ENCODE results near the gene RBM39.
"Not testable (repeated sequence)": the region's sequence is repeated elsewhere in the genome, so short reads cannot be mapped to it uniquely, and the experiment has no call there.

Gene RBM39

DNA sequence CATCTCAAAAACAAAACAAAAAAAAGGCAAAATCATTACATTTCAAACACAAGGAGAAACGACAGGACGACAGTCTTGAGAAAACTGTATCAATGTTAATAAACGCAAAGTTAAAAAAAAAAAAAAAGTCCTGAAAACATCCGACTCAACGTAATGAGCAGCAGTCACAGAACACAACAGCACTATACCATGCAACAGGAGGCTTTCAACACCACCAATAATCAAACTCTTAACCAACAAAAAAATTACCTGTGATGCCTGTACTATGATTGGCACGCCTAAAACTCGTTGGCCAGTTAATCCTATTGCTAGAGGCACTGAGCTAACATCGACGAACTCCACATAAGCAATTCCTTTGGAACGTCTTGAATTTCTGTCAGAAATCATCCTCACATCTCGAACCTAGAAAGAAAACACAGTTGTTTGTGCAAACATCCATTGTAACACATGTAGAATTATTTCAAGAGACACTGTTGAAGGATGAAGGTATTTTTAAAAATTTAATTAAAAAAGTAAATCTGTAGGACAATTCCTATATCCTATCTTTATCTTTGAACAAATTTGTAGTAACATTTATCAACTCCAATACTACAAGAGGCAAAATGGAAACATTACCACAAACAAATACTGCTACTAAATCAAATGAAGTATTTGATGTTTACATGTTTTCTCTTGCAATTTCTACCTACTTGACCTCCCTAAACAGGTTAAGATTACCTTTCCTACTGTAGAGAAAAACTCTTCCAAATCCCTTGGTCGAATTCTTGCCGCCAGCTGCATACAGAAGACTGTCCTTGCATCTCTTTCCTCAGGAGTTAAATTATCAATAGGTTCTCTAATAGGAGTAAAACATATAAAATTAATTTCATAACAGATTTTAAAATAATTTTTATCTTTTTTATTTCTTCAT, 17.5 kb downstream of the RBM39 start:
- no peak for DNase-seq

DNA sequence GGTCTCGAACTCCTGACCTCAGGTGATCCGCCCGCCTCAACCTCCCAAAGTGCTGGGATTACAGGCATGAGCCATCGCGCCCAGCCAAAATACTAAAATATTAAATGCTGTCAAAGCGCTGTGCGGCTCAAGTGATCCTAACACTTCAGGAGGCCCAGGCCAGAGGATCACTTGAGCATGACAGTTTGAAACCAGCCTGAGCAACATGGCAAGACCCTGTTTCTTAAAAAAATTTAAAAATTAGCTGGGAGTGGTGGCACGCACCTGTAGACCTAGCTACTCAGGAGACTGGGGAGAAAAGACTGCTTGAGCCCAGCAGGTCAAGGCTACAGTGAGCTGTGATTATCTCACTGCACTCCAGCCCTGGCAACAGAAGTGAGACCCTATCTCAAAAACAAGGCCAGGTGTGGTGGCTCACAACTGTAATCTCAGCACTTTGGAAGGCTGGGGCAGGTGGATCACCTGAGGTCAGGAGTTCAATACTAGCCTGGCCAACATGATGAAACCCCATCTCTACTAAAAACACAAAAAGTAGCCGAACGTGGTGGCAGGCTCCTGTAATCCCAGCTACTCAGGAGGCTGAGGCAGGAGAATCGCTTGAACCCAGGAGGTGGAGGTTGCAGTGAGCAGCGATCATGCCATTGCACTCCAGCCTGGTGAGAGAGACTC, 18.3 kb downstream of the RBM39 start:
- not testable (repeated sequence) for DNase-seq

DNA sequence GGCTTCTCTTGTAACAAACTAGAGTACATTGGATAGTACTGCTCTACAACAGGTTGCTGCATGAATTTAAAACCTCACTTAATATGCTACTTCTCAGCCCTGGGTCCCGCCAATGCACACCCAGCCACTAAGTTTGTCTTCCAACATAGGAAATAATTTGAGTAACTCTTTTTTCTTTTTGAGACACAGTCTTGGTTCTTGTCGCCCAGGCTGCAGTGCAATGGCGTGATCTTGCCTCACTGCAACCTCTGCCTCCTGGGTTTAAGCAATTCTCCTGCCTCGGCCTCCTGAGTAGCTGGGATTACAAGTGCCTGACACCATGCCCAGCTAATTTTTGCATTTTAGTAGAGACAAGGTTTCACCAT, 18.8 kb downstream of the RBM39 start:
- DNase-seq: not testable (repeated sequence)

DNA sequence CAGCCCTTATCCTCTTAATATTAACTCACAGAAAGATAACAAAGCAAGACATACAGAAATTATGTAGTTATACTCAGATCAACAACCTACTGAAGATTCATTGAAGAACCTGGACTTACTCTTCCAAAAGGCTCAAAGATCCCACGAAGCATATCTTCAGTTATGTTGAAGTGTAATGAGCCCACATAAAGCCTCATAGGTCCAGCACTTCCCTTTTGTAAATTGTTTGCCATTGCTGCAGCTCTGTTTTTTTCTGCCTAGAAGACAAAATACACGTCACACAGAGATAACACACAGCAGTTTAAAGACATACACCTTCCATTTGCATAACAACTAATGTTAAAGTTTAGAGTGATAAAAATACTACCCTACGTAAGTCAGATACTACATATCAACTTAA, 20.4 kb downstream of the RBM39 start:
- DNase-seq: no peak

DNA sequence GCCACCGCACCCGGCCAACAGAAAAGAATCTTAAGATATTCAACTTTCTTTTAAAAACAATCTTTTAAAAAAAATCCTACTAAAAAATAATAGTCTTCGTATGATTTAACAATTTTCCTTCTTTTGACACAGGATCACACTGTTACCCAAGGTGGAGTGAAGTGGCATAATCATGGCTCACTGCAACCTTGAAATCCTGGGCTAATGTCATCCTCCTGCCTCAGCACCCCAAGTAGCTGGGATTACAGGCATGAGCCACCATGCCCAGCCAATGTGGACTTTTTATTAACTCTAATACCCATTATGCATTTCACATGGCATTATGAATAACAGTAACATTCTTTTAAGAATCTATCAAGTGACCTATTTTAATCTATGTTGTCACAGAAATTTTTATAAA, 20.8 kb downstream of the RBM39 start:
- no peak for DNase-seq

DNA sequence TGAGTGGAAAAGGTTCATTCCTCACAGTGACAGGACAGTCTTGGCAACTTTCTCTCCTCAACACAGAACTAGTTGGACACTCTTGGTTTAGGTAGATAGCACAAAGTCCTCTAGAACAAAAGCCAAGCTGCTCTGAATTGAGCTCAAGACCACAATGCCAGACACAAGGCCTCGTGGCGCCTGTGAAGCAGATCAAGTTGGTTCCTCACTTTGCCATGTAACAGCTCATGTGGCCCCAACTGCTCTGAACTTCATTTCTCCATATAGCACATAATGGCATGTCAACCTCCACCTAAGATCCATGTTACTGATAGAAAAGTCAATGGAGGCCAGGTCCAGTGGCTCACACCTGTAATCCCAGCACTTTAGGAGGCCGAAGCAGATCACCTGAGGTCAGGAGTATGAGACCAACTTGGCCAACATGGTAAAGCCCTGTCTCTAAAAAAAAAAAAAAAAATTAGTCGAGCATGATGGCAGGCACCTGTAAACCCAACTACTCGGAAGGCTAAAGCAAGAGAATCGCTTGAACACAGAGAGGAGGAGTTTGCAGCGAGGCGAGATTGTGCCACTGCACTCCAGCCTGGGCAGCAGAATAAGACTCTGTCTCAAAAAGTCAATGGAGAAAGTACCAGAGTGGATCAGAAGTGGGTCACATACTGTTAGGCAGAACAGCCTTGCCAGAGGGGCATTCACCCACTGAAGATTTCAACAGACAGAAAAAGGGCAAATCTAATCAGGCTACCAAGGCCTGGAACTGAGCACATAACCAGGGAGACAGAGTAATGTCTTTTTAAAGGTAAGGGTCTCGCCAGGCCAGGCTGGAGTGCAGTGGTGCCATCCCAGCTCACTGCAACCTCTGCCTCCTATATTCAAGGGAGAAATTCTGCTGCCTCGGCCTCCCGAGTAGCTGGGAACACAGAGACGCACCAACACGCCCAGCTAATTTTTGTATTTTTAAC, 21.6 kb downstream of the RBM39 start:
- no peak for DNase-seq

GRCh38 chr20:35719717-35720116, 22.3 kb downstream of the RBM39 start:
- no peak for DNase-seq

GRCh38 chr20:35718972-35719635, 23.0 kb downstream of the RBM39 start:
- DNase-seq: no peak

DNA sequence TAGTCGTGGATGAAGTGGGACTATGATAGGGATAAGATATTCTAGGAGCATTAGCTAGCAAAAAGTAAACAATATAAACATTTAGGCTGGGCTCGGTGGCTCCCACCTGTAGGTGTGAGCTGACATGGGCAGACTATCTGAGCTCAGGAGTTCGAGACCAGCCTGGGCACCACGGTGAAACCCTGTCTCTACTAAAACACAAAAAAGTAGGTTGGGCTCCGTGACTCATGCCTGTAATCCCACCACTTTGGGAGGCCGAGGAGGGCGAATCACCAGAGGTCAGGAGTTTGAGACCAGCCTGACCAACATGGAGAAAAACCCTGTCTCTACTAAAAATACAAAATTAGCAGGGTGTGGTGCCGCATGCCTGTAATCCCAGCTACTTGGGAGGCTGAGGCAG, 23.7 kb downstream of the RBM39 start:
- DNase-seq: not testable (repeated sequence)

GRCh38 chr20:35716330-35716729, 25.7 kb downstream of the RBM39 start:
- no peak for DNase-seq

- DNase-seq: peak; percentile 2
These were observed 26.4 kb downstream of the RBM39 start for GRCh38 chr20:35715652-35716051.

DNA sequence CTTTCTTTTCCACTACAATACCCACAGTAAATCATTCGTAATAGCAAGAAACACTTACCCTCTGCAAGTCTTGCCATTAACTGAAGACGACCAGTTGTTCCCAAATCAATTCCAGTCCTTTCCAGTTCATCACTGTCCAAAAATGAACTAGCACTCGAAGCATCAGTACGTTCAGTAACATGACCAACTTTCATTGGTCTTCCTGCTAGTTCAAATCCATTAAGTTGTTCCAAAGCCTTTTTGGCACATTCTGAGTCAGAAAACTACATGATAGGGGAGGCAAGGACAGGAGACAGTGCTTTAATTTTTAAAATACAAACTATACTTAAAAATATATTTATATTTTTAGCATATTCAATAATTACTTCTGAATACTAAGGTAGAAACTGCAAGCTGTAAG, 27.9 kb downstream of the RBM39 start:
- no peak for DNase-seq

GRCh38 chr20:35713120-35713519, 28.9 kb downstream of the RBM39 start:
- not testable (repeated sequence) for DNase-seq

GRCh38 chr20:35711588-35712209, 30.4 kb downstream of the RBM39 start:
- no peak for DNase-seq

- DNase-seq: no peak
These were observed 31.0 kb downstream of the RBM39 start for GRCh38 chr20:35710884-35711587.

GRCh38 chr20:35710039-35710438, 32.0 kb downstream of the RBM39 start:
- no peak for DNase-seq

DNA sequence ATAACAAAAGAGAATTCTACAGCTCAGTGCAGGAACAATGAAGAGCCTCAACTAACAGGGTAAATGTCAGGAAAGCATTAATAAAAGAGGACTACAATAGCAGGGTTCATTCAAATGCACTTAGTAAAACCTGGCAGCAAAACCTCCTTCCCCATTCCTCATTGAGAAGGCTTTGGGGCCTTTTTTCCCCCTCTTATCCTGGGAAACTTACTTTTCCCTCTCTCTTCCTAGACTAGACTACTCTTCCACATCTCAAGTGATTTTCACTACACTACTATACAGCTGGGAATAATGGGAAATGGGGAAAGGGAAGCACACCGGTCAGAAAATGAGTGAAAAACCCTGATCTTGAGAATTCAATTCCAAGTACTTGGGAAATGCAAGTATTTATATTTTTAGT, 32.8 kb downstream of the RBM39 start:
- DNase-seq: no peak

DNA sequence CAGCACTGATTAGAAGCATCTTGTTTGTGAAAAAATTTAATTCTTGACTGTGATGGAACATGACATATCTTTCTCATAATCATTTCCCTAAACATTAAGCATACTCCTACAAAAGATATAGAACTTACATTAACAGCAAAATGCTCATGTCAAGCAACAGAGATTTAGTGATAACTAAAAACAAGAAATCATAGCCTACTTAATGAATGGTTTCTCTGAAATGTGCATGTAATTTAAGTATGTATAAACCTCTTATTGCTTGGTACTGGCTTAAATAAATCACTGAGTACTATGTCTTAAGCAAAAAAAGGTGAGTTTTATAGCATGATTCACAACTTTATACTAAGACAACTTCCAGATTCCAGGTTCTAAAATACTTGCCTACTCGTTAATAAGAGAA, 33.6 kb downstream of the RBM39 start:
- no peak for DNase-seq

- not testable (repeated sequence) for DNase-seq
These were observed 35.2 kb downstream of the RBM39 start for GRCh38 chr20:35706591-35707529.

DNA sequence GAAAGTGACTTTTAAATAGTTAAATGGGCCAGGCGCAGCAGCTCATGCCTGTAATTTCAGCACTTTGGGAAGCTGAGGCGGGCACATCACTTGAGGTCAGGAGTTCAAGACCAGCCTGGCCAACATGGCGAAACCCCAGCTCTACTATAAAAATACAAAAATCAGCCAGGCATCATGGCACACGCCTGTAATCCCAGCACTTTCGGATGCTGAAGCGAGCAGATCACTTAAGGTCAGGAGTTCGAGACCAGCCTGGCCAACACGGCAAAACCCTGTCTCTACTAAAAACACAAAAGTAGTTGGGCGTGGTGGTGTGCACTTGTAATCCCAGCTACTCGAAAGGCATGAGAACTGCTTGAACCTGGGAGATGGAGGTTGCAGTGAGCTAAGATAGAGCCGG, 36.2 kb downstream of the RBM39 start:
- DNase-seq: not testable (repeated sequence)
